ENCODE measurements around the gene OR1D5. TPM values are rescaled to one million over a fixed set of nuclear protein-coding genes. Genes with fewer than 3 reads are reported as not detected.

The OR1D5 gene
- not detected in 2 replicates for total RNA-seq

GRCh38 chr17:3063507-3063906 lies at the start of gene OR1D5:
Gene OR1D5, minus strand, starts transcription at chr17:3063607. Its CDS starts 0 bp downstream, at chr17:3063607.

DNA sequence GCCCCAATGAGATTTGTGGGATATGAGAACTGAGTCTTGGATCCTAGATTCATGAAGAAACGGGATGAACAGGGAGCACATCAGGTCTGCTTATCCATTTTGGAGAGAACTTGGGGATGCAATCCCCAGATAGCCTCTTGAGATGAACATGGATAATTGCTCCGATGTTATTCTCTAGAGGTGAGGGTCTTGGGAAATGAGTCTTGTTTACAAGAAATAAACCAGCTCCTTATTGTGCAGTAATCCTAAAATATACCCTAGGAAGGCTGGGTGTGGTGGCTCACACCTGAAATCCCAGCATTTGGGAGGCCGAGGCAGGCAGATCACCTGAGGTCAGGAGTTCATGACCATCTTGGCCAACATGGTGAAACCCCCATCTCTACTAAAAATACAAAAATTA lies 40.9 kb upstream of the OR1D5 start, which contains the start of gene OR1D2:
Gene OR1D2 (minus strand): TSS at position 101 of the 400 bp plus-strand sequence. CDS start 11,426 bp downstream, outside the sequence.

Other genes with a start within 250 kb of the OR1D5 start
- gene OR1D2, start 40.8 kb upstream of the OR1D5 start, total RNA-seq: not detected in 2 replicates
- gene OR1G1, start 63.9 kb upstream of the OR1D5 start, total RNA-seq: not detected in 2 replicates
- gene OR1A2, start 133.9 kb upstream of the OR1D5 start, total RNA-seq: not detected in 2 replicates
- not detected in 2 replicates for gene OR1A1, start 144.1 kb upstream of the OR1D5 start, total RNA-seq
- gene OR3A1, start 234.8 kb upstream of the OR1D5 start, total RNA-seq: under 0.01 and 0.20 TPM in 2 replicates

Data from subcutaneous preadipocyte (primary cell).